Measurements from ENCODE around the gene PTH2R.

Gene PTH2R

GRCh38 chr2:208369091-208369490 is 37.5 kb upstream of the PTH2R start:
- DNase-seq (ENCODE audit: low read depth in 1 of 2, low spot score in 1 of 2) = no peak
- no peak overlapping the region for H3K27ac ChIP-seq (replicated peaks)
- H3K27me3 ChIP-seq (ENCODE audit: insufficient read depth, poor library complexity, severe bottlenecking) = no peaks in the 10 kb centered on the region
- no peak overlapping the region for H3K4me3 ChIP-seq (replicated peaks; ENCODE audit: insufficient read depth, low read length)
- no peak for TF ChIP-seq POLR2AphosphoS5 (IDR thresholded peaks at IDR 0.05; ENCODE audit: low read depth)
- TF ChIP-seq SPI1 (IDR thresholded peaks at IDR 0.05; ENCODE audit: borderline replicate concordance, low read depth) = no peak
- TF ChIP-seq, protein P1, sequence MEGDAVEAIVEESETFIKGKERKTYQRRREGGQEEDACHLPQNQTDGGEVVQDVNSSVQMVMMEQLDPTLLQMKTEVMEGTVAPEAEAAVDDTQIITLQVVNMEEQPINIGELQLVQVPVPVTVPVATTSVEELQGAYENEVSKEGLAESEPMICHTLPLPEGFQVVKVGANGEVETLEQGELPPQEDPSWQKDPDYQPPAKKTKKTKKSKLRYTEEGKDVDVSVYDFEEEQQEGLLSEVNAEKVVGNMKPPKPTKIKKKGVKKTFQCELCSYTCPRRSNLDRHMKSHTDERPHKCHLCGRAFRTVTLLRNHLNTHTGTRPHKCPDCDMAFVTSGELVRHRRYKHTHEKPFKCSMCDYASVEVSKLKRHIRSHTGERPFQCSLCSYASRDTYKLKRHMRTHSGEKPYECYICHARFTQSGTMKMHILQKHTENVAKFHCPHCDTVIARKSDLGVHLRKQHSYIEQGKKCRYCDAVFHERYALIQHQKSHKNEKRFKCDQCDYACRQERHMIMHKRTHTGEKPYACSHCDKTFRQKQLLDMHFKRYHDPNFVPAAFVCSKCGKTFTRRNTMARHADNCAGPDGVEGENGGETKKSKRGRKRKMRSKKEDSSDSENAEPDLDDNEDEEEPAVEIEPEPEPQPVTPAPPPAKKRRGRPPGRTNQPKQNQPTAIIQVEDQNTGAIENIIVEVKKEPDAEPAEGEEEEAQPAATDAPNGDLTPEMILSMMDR (IDR thresholded peaks at IDR 0.05; ENCODE audit: insufficient read depth, low read length) = no peak
- TF ChIP-seq, protein P2, sequence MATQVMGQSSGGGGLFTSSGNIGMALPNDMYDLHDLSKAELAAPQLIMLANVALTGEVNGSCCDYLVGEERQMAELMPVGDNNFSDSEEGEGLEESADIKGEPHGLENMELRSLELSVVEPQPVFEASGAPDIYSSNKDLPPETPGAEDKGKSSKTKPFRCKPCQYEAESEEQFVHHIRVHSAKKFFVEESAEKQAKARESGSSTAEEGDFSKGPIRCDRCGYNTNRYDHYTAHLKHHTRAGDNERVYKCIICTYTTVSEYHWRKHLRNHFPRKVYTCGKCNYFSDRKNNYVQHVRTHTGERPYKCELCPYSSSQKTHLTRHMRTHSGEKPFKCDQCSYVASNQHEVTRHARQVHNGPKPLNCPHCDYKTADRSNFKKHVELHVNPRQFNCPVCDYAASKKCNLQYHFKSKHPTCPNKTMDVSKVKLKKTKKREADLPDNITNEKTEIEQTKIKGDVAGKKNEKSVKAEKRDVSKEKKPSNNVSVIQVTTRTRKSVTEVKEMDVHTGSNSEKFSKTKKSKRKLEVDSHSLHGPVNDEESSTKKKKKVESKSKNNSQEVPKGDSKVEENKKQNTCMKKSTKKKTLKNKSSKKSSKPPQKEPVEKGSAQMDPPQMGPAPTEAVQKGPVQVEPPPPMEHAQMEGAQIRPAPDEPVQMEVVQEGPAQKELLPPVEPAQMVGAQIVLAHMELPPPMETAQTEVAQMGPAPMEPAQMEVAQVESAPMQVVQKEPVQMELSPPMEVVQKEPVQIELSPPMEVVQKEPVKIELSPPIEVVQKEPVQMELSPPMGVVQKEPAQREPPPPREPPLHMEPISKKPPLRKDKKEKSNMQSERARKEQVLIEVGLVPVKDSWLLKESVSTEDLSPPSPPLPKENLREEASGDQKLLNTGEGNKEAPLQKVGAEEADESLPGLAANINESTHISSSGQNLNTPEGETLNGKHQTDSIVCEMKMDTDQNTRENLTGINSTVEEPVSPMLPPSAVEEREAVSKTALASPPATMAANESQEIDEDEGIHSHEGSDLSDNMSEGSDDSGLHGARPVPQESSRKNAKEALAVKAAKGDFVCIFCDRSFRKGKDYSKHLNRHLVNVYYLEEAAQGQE (IDR thresholded peaks at IDR 0.05; ENCODE audit: insufficient replicate concordance, low read depth) = no peak
- TF ChIP-seq GABPA (IDR thresholded peaks at IDR 0.05; ENCODE audit: low read depth) = no peak

GRCh38 chr2:208370881-208371633 is 35.5 kb upstream of the PTH2R start:
- DNase-seq (ENCODE audit: low read depth in 1 of 2, low spot score in 1 of 2) = no peak
- no peak overlapping the region for H3K4me3 ChIP-seq (replicated peaks; ENCODE audit: insufficient read depth, low read length)
- TF ChIP-seq POLR2AphosphoS5 (IDR thresholded peaks at IDR 0.05; ENCODE audit: low read depth) (no peak), SPI1 (IDR thresholded peaks at IDR 0.05; ENCODE audit: borderline replicate concordance, low read depth) (no peak)
- TF ChIP-seq, protein P2 (IDR thresholded peaks at IDR 0.05; ENCODE audit: insufficient replicate concordance, low read depth) = no peak
- no peaks in the 10 kb centered on the region for H3K27me3 ChIP-seq (ENCODE audit: insufficient read depth, poor library complexity, severe bottlenecking)
- H3K27ac ChIP-seq (replicated peaks) = no peak overlapping the region

DNA sequence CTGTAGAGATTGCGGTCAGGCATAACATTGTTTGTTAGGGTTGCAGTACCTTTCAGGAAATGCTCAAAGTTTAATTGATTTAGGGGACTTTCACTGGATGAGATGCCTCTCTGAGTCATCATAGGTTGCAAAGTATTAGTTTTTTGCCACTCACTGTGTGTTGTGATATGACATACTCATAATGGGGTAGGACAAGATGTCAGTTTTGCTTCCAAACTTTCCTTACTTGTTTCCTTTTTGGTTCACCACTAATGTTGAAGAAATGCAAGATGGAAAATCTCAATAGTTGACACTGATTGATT is 35.0 kb upstream of the PTH2R start:
- no peaks in the 10 kb centered on the region for H3K27me3 ChIP-seq (ENCODE audit: insufficient read depth, poor library complexity, severe bottlenecking)
- TF ChIP-seq, protein P1 (IDR thresholded peaks at IDR 0.05; ENCODE audit: insufficient read depth, low read length) = no peak
- TF ChIP-seq, protein P2 (IDR thresholded peaks at IDR 0.05; ENCODE audit: insufficient replicate concordance, low read depth) = no peak
- TF ChIP-seq POLR2AphosphoS5 (IDR thresholded peaks at IDR 0.05; ENCODE audit: low read depth) = no peak
- no peak for TF ChIP-seq GABPA (IDR thresholded peaks at IDR 0.05; ENCODE audit: low read depth)
- TF ChIP-seq SPI1 (IDR thresholded peaks at IDR 0.05; ENCODE audit: borderline replicate concordance, low read depth) = no peak
- no peak for DNase-seq (ENCODE audit: low read depth in 1 of 2, low spot score in 1 of 2)
- H3K4me3 ChIP-seq (replicated peaks; ENCODE audit: insufficient read depth, low read length) = no peak overlapping the region
- H3K27ac ChIP-seq (replicated peaks) = no peak overlapping the region
